ENCODE data around the gene ERMN.

DNA sequence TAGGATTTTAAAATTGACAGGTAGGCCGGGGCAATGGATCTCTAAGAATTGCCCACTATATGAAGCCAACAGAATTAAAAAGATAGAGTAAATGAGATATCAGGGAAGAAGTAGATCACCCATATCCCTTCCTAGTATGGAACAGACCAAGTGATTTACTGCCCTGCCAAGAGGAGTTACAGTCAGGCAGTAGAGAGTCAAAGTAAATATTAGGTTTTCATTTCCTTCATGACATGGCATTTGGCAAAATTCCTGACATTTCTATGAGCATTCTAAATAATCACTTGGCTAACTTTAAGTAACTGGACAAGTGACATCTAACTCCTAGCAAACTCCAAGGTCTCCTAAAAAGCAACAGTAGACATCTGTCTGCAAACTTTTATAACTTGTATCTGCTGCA lies 34.6 kb downstream of the ERMN start:
- no peak for TF ChIP-seq EZH2 (IDR thresholded peaks at IDR 0.05; ENCODE audit: borderline replicate concordance)
- TF ChIP-seq, protein P1, sequence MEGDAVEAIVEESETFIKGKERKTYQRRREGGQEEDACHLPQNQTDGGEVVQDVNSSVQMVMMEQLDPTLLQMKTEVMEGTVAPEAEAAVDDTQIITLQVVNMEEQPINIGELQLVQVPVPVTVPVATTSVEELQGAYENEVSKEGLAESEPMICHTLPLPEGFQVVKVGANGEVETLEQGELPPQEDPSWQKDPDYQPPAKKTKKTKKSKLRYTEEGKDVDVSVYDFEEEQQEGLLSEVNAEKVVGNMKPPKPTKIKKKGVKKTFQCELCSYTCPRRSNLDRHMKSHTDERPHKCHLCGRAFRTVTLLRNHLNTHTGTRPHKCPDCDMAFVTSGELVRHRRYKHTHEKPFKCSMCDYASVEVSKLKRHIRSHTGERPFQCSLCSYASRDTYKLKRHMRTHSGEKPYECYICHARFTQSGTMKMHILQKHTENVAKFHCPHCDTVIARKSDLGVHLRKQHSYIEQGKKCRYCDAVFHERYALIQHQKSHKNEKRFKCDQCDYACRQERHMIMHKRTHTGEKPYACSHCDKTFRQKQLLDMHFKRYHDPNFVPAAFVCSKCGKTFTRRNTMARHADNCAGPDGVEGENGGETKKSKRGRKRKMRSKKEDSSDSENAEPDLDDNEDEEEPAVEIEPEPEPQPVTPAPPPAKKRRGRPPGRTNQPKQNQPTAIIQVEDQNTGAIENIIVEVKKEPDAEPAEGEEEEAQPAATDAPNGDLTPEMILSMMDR (IDR thresholded peaks at IDR 0.05; ENCODE audit: poor library complexity), result no peak
